Inferior parietal cortex (tissue), 1 donor: ENCODE measurements around the gene ITGAE.

Source experiments
- DNase-seq: peaks from one replicate; pipeline ENCODE4 v3.0.0-alpha.2; 2016; ENCODE audit errors: extremely low spot score

The ITGAE gene

GRCh38 chr17:3693829-3694231 is 107.2 kb downstream of the ITGAE start:
- DNase-seq, result no peak

GRCh38 chr17:3693141-3693540 is 107.8 kb downstream of the ITGAE start:
- no peak for DNase-seq

GRCh38 chr17:3692346-3692745 is 108.6 kb downstream of the ITGAE start:
- no peak for DNase-seq

- DNase-seq, result no peak
These were observed 109.3 kb downstream of the ITGAE start for GRCh38 chr17:3691617-3692067.

GRCh38 chr17:3690094-3690715 is 110.8 kb downstream of the ITGAE start:
- DNase-seq, result no peak

GRCh38 chr17:3689262-3690093 is 111.5 kb downstream of the ITGAE start:
- DNase-seq, result no peak

GRCh38 chr17:3688852-3689261 is 112.1 kb downstream of the ITGAE start:
- DNase-seq, result no peak

- no peak for DNase-seq
These were observed 112.9 kb downstream of the ITGAE start for GRCh38 chr17:3688027-3688553.

GRCh38 chr17:3685174-3685573 is 115.8 kb downstream of the ITGAE start:
- no peak for DNase-seq

- DNase-seq, result no peak
These were observed 117.9 kb downstream of the ITGAE start for GRCh38 chr17:3683054-3683511.

- DNase-seq, result no peak
These were observed 119.0 kb downstream of the ITGAE start for GRCh38 chr17:3682033-3682432.

- DNase-seq, result no peak
These were observed 119.4 kb downstream of the ITGAE start for GRCh38 chr17:3681565-3681964.

- DNase-seq, result no peak
These were observed 119.9 kb downstream of the ITGAE start for GRCh38 chr17:3681057-3681456.

GRCh38 chr17:3679531-3680126 is 121.4 kb downstream of the ITGAE start:
- DNase-seq, result no peak

GRCh38 chr17:3678821-3679530 is 122.0 kb downstream of the ITGAE start:
- DNase-seq, result no peak

- DNase-seq, result peak; percentile 27
These were observed 122.7 kb downstream of the ITGAE start for GRCh38 chr17:3678095-3678820.

GRCh38 chr17:3675886-3676285 is 125.1 kb downstream of the ITGAE start:
- no peak for DNase-seq

GRCh38 chr17:3672571-3672970 is 128.4 kb downstream of the ITGAE start:
- DNase-seq, result no peak

GRCh38 chr17:3669548-3669947 is 131.4 kb downstream of the ITGAE start:
- no peak for DNase-seq

GRCh38 chr17:3669085-3669347 is 132.0 kb downstream of the ITGAE start:
- DNase-seq, result no peak
